ENCODE results near the gene FOXP1.

Gene FOXP1

DNA sequence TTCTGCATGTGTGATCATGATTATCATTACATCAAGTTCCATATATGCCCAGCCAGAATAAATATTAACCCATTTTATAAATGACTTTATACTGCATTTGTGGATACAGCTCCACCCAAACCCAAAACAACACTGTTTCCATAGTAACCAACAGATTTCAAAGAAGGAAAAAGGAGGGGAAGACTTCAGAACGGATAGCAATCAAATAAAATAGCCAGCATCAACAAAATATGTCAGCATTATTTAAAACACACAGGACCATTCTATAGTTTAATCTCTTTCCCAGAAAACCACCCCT is 114.4 kb downstream of the FOXP1 start:
- DNase-seq = no peak

DNA sequence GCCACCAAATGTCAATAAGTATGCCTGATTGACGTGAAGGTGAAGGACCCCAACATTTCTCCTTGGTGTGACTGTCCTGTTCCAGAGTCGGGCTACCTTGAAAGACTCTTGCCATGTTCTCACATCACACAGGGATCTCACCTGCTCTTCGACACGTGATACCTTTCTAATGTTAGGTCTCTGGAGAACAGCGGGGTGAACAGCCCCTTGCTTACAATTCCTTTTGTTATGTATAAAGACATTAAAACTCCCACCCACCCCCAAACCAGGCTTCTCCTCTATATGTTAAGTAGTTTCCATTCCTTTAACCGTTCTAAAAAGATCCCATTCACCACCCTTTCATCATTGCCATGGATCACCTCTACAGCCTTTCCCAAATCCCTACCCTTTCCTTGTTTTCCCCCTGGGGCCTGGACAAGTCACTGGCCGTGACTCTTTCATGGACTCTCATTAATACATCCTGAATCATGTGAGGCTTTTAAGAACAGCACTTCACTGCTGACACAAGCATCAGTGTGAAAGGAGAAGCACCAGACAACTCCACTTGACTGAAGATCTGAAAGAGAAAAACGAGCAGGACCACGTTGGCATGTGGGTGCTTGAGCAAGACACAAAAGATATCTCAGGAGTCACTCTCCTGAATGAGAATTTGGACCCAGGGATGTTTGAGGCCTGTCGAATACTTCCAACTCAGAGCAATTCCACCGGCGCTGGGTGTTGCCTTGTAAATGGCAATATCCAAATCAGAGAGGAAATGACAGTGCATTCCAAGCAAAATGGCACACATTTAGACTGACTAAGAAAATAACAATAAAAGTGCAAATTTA is 115.0 kb downstream of the FOXP1 start:
- no peak for DNase-seq

DNA sequence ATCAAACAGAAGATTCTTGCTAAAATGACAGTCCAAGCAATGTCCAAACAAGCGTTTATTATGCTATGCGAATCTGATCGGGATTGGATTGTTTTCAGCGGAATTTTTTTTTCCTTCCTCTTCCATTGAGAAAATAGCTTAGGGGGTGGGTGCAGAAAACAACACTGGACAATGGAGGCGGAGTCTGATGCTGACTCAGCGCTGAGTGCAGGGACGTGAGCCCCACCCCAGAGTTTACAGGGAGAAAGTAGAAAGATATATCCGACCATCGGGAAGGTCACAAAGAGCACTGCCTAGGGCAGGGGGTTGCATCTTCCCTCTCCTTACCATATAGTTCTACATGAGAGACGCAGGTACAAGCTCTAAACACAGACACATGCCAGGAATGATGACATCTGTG is 117.0 kb downstream of the FOXP1 start:
- DNase-seq = no peak

DNA sequence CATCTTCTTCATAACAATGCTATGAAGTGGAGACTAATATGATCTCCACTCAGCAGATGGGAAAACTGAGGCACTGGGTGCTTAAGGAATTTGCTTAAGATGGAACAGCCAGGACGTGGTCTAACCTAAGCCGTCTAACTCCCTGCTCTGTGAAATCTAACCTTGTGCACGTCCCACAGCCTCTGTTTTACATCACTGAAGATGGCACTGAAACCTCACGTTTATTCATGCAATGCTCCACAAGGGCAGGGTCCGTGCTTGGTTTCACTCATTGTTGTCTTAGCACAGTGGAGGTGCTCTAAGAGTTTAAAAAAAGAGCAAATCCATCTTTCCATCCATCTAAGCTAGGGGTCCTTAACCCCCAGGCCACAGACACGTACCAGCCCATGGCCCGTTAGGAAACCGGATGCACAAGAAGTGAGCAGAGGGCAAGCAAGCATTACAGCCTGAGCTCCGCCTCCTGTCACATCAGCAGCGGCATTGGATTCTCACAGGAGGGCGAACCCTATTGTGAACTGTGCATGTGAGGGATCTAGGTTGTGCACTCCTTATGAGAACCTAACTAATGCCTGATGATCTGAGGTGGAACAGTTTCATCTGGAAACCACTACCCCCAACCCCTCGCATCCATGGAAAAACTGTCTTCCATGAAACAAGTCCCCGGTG is 118.0 kb downstream of the FOXP1 start:
- no peak for DNase-seq

DNA sequence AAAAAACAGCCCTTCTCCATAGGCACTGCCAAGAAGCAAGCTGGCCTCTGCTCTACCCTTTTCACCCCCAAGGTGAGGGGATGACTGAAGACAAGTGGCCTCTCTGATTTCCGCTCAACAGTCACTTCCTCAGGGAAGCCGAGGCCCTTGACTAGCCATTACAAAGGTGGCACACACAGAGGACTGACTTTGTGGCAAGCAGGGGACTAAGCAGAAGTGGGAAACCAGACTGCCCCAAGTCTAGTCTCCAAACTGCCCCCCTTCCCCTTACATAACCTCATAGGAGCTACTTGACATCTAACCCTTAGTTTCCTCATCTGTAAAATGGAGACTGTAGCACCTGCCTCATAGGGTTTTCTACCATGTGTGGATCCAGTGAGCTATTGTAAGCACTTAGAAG is 118.9 kb downstream of the FOXP1 start:
- no peak for DNase-seq

DNA sequence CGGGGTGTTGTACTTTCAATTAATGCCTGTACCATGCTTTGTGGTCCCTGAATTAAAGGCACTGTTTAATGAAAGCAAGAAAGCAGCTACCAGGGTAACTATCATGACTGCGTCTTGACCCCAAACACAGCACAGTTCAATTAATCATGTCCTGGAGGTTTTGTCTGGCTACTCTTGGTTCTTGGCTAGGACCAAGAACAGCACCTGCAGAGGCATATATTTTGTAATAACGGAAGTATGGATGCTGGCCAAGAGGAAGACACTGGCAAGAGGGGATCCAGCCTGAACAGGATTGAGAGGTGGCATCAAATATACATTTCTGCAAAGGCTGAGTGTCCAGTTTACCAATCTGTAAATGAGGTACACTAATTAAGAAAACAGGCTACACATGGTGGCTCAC is 119.9 kb downstream of the FOXP1 start:
- no peak for DNase-seq

DNA sequence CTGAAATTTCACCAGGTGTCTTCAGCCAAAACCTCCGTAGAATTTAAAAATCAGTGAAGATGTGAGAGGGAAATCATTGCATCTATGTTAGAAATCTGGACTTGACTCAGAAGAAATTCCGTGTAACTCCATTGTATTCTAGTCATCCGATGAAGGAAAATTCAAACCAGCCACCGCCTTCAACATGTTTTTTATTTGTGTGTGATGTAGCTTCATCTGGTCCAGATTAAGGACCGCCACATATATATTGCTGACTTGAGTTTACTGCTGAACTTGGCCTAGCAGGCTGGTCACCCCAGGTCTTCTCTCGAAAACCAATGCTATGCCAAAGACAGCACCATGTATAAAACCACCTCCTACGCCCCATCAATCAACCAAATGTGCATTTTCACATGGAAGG is 120.9 kb downstream of the FOXP1 start:
- no peak for DNase-seq

DNA sequence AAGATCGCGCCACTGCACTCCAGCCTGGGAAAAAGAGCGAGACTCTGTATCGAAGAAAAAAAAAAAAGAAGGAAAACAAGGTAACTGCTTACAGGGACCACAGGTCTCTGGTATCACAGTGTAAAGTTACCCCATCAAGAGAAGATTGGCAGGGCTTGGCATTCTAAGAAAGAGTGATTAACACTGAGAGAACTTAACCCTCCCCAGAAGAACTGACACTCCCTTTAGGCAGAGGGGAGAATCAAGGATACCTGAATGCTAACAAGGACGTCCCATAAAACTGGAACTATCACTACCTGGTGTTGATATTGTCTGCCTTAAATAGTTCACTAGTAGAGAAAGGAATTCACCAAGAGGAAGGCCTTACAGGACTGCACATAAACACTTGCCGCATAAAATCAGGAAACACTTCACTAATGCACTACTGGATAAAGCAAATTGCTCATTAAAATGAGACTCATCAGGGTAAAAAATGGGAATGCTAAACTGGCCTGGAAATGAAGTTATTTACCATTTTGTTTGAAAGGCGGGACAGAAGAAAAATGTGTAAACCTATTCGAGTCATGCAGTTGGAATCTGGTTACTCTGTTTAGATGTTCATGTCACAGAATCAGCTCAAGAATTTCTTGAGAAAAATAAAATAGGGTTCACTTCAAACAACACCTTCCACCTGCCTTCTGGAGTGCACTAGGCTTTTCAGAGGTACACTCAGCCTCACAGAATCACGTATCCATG is 121.6 kb downstream of the FOXP1 start:
- peak; percentile 48 for DNase-seq

DNA sequence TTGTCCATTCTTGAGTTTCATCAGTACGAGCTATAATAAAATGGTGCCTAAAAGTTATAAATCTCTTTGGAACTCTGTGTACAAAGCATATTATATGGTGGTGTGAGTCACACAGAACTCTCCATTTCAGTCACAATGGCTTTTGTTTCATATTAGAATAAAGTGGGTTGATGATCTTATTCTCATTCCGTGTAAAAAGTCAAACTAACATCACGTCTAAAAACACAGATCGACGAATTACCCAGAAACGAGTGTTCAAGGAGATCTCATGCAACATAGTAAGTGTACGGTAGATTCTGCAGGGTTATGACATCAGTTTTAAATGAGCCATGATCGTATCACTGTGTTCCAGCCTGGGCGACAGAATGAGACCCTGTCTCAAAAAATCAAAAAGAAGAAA is 122.4 kb downstream of the FOXP1 start:
- no peak for DNase-seq

DNA sequence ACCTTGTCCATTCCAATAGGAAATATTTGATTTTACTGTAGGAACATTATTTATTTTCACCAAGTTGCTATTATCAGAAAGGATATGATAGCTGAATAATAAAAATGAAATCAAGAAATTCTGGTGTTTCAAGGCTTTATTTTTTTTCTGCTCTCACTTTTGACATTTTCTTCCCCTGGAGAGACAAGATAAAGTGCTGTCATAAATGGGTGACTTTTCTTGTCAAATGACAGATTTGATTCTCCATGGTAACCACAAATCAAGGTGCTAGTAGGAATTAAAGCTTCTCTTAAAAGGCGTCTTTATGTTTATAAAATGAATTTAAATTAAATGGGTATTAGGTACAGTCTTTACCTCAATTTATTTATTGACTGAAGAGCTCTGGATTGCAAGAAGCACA is 124.6 kb downstream of the FOXP1 start:
- no peak for DNase-seq

DNA sequence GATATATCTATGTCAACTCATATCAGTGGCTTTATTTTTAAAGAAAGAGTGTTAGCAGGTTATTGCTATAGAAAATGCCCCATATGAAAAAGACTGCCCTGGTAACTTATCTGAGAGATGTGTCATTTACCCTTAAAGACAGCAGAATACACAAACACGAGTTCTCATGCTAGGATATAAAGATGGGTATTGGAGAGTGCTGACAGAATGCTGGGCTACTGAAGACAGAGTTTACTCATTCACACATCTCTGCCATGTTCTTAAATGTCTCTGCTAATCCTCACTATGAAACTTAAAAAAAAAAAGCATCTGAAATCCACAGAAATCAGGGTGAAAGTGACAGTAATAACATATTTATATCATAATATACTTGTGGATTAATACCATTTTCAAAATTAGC is 126.7 kb downstream of the FOXP1 start:
- DNase-seq = no peak

DNA sequence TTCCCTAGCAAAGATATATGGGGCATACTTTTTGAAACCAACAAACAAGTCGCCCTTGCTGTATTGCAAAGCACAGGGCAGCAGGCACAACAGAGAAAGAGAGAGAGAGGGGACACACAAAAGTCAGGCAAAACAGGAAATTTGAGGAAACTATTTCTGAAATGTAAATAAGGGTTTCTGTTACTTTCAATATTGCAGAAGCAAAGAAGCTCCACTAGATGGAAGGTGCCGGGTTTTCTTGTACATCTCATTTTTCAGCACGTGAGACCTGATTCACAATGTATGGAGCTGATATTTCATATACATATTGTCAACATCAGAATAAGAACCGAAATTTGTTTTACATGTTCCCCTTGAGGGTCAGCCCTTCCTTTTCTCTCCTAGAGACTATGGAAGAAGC is 127.4 kb downstream of the FOXP1 start:
- DNase-seq = no peak

DNA sequence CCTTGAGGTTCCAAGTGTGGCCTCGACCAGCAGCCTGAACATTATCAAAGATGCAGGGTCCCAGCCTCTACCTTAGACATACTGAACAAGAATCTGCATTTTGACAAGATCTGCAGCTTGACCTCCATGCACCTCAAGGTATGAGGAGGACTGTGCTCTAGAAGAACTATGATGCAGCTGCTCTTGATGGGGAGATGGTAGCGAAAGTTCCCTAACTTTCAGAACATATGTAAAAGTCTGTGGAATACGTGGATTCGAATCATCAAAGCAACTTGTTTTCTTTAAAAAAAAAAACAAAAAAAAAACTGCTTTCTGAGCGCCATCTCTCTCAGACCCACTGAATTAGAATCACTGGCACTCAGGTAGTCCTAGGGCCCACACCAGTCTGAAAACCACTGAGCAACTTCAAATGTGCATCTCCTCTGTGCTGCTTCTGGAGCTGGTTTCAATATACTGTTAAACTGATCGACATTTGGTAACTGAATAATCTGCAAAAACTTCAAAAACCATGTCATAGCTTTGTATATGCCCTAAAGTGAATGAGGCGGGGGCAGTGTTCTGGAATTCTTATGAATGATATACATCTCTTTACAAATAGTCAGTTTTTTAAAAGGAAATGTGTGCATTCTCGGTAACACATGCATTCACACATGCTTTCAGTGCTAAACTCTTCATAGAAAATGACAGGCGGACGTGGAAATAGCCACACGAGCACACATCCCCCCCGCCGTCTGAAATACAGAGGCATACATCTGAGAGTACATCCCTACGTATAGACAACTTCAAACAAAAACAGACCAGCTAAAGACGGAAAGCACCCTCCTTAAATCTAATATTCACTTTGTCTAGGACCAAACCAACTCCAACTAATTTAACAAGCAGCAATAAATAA is 128.8 kb downstream of the FOXP1 start:
- no peak for DNase-seq

DNA sequence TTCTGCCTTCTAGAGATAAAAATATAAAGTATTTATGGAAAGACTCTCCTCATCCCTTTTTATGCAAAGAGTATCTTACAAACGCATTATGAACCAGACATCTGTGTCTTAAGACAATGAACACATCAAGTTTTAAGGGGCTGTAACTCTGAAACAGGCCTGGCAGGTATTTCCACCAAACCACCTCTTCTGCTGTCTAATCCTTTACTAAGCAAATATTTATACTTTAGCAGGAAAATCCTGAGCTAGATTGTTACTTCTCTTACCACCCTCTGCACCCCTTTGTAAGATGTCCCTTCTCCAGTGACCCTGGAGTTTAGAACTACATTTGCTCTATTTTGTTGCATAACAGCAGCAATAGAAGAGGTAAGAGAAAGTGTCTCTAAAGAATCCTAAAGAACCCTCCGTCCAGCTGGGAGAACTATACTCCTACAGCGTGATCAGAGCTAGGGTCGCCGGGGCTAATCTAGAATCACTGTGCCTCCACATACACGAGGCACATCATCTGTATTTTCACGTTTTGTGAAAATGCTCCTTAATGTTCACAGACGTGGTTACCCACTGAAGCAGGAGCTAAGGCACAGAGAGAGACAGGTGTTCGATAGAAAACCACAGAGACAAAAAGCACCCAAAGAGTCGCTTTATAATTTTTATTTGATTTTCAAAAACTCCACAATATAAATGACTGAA is 129.6 kb downstream of the FOXP1 start:
- DNase-seq = no peak

DNA sequence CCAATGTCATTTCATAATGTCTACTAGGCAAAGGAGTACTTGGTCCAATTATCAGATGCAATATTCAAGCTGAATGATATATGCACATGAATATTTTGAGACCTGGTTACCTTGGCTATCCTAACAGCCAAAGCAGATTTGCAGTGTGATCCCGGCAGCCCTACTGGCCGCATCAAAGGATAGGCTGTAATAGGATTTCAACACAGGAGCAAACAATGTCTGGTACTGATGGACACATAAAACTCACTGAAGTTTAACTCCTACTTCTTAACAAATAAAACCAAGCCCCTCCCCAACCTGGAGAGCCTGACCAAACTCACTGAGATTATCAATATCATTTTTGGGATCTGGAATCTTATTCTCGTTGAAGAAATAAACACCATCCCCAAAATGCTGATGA is 130.2 kb downstream of the FOXP1 start:
- DNase-seq = no peak

DNA sequence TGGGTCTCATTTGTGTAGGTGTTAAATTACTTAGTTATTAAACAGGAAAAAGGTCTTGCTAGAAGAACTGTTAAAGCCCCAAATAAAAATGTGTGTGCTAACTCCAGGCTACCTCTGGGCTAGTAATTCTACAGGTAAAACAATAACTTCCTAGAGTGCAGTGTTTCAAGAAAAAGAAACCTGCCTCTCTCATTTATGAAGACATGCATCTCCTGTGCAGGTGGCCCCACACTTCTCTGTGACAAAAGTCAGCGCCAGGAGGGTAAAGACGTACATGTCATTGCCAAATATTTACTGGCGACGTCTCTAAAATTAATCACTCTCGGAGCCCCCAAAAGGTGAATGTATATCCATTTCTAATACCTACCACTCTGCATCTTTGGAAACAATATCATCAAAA is 131.7 kb downstream of the FOXP1 start:
- DNase-seq = no peak

DNA sequence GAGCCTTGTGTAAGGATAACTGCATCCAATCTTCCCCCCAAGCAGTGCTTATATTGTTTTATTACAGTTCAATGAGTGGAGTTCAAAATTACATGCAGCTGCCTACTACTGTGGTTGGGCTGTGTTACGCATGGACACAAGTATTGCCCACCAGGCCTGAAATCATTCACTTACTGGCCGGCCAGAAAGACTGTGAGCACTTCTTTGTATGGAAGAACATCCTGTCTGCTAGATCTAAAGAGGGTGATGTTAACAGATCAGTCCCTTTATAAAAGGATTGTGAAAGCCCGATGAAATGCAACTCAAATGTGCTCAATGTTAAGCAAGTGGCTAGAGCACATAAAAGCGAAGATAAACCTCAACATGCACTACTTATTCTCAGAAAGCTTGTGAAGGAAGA is 132.5 kb downstream of the FOXP1 start:
- no peak for DNase-seq

DNA sequence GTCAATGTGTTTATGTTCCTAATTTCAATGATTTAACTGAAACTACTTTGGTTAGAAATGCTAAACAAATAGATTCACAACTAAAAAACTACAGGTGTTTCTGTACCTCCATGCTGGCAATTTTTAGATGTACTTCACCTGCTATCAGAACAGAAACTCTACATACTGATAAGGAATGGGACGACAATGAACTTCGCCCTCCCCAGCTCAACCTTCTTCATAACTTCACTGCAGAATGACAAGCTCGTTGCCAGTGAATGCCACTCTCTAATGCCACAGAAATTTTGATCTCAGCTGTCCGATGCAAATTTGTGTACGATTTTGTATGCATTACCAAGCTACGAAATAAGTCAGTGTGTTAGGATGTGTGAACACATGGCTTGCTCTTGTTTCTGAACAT is 133.4 kb downstream of the FOXP1 start:
- no peak for DNase-seq

DNA sequence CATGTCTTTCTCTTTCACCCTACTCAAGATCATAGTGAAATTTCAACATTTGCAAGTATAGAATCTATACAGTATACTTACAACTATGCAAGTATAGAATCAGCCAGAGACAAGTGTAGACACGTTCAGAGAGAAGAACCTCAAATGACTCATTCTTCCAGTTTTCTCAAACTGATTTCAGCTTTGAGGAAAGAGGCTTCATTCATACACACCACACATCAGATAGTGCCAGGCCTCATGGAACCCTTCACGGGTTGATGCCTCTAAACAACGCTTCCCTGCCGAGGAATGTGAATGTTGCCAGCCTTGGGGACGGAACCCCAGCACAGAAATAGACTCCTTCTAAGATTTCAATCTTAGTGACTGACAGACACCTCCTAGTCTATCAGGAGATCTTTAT is 135.7 kb downstream of the FOXP1 start:
- peak; percentile 23 for DNase-seq

DNA sequence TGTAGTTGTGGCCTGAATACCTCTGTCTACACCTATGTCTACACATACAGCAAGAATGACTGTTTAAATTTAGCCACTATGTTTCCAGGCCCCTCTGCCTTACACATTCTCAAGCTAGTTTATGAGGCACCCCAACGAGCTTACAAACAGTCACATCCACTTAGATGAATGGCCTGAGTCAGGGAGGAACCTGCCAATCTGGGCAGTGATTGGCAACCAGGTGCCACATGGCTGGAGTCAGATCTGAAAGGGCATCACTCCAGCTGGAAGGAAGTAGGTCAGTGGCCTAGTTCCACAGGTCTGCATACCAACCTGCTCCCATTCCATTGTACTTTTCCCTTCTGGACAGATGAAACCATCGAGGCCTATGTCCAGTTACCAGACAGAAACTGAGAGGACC is 136.3 kb downstream of the FOXP1 start:
- no peak for DNase-seq

DNA sequence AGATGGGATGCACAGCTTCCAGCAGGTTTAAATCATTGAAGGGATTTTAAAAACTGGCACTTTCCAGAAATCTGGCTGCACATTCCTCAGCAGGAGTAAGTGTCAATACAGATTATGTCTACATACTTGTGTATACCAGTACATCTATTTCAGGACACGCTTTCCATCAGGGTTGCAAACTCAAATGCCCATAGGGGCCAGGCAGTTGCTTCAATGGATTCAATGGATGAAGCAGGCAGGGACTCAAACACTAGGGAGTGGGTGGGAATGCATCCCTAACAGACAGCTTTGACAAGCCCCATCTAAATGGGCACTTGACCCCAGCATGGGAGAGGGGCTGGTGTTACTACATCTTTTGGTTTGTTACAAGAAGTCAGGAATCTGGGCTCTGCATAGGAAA is 136.8 kb downstream of the FOXP1 start:
- no peak for DNase-seq

DNA sequence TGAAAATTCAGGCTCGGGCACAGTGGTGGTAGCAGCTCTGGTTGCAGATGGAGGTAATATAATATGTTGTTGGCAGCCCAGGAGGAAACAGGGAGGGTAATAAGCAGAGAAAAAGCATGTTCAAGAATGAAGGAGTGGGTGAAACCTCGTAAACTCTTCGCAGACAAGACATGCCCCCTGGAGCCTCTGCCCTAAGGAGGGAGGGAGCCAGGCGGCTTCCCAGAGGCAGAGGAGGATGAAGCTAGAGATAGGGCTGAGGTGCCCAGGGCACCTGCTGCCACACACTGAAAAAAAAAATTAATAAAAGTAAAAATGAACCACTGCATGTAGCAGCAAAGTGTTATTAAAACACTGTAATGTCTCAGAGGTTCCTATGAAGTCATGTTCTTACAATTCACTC is 137.3 kb downstream of the FOXP1 start:
- no peak for DNase-seq

DNA sequence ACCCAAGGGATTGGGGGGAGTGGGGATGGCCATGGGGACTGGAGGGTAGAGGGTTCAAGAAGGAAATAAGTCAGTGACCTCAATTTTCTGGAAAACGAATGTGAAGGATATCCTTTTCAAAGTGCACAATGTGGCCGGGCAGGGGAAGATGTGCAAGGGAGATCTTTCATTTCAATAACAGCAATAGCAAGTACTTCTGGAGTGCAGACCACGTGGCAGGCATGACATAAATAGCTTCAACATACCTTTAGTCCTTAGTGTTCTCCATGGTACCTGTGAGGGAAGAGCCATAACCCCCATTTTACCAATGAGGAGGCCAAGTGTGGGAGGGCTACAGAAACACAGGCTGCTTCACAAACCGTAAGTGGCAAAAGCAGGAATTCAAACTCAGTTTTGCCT is 138.7 kb downstream of the FOXP1 start:
- no peak for DNase-seq
